Measurements from ENCODE around the gene PTPRK.

- TF ChIP-seq TCF4 (CRISPR knock-in tag; IDR thresholded peaks at IDR 0.05; ENCODE audit: borderline replicate concordance), result no peak
- TF ChIP-seq SNAI2 (CRISPR knock-in tag; IDR thresholded peaks at IDR 0.05), result no peak
- no peak for TF ChIP-seq CREB5 (CRISPR knock-in tag; IDR thresholded peaks at IDR 0.05; ENCODE audit: low read depth)
- TF ChIP-seq ZNF70 (CRISPR knock-in tag; IDR thresholded peaks at IDR 0.05), result no peak
- TF ChIP-seq ARNTL (CRISPR knock-in tag; IDR thresholded peaks at IDR 0.05; ENCODE audit: borderline replicate concordance, low read depth), result no peak
- no peak for TF ChIP-seq ESRRG (CRISPR knock-in tag; IDR thresholded peaks at IDR 0.05)
- TF ChIP-seq CSDC2 (CRISPR knock-in tag; IDR thresholded peaks at IDR 0.05), result no peak
- no peak for TF ChIP-seq PATZ1 (CRISPR knock-in tag; IDR thresholded peaks at IDR 0.05; ENCODE audit: borderline replicate concordance)
- no peak for TF ChIP-seq PPARA (CRISPR knock-in tag; IDR thresholded peaks at IDR 0.05; ENCODE audit: borderline replicate concordance)
- TF ChIP-seq GLIS3 (CRISPR knock-in tag; IDR thresholded peaks at IDR 0.05), result no peak
- no peak for TF ChIP-seq TSHZ2 (CRISPR knock-in tag; IDR thresholded peaks at IDR 0.05)
These were observed 80.8 kb downstream of the PTPRK start for GRCh38 chr6:128439627-128440026.

All from SK-N-SH treated with all-trans-retinoic acid at 6 μM for 48 hours (cell line).